GM18861 (cell line): Measurements from ENCODE around the gene C3orf20.

ENCODE experiments used
- ATAC-seq: cut with Tn5 transposase; IDR thresholded peaks from one replicate; pipeline ENCODE4 v1.9.1; 2021; ENCODE audit not compliant: unreplicated experiment

C3orf20 gene

GRCh38 chr3:14674841-14675240, at the start of gene C3orf20:
TSS of gene C3orf20 (plus strand) at chr3:14675141. CDS start at chr3:14682714, 7,573 bp downstream.
- ATAC-seq = no peak

- no peak for ATAC-seq
Observed at GRCh38 chr3:14625443-14625842, 49.5 kb upstream of the C3orf20 start.

DNA sequence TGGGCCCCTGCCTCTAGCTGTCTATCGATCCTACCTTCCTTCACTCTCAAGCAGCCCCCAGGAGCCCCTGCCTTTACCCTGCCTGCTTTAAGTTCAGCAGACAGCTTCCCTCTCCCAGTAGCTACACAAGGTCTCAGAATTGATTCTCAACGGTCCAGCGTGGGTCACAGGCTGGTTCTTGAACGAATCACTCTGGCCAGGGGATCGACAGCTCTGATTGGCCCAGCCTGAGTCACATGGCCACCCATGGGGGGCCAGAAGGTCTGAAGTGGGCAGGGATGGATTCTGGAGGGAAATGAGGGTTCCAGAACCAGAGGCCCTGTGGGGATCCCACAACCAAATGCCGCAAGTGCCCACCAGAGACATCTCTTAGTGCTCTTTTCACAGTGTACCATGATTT, 47.1 kb upstream of the C3orf20 start:
- ATAC-seq = no peak

GRCh38 chr3:14628406-14628805, 46.5 kb upstream of the C3orf20 start:
- no peak for ATAC-seq

DNA sequence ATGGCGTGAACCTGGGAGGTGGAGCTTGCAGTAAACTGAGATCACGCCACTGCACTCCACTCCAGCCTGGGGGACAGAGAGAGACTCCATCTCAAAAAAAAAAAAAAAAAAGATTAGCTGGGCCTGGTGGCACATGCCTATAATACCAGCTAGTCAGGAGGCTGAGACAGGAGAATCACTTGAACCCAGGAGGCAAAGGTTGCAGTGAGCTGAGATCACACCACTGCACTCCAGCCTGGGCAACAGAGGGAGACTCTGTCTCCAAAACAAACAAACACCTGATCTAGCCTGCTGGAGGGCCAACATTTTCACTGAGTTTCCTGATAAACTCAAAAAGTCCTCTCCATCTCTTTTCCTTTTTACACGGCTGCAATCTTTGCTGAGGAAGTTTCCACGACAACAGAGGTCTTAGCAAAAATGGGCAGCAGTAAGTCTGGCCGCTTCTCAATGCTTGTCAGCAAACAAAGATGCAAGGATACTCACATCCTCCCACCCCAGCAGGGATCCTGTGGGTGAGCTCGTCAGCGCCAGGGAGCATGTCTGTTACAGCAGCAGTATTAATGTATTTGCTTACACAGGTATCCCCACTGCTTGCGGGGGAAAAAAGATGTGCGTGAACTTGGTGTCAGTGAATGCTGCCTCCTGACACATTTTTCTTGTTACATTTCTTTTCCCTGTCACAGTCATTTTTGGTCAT, 44.4 kb upstream of the C3orf20 start:
- no peak for ATAC-seq

- ATAC-seq = no peak
Observed at GRCh38 chr3:14631101-14631497, 43.8 kb upstream of the C3orf20 start.

- ATAC-seq = no peak
Observed at GRCh38 chr3:14631687-14632441, 43.1 kb upstream of the C3orf20 start.

- ATAC-seq = no peak
Observed at GRCh38 chr3:14632442-14632930, 42.5 kb upstream of the C3orf20 start.

DNA sequence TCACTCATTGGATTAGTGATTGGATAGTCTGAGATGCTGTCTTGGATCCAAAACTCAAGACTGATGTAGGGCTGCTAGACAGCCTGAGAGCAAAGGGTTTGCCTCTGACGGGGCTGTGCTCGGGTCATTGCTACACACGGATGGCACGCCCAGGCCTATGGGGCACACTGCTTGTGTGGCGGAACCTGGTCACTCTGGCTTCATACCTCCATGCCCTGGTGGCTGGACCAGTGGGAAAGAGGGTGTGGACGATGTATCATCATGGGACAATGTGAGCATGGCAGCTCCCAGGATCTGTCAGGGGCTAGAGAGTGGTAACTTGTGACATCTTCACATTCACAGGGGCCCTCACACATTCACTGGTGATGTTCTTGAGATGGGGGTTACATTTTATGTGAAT, 41.5 kb upstream of the C3orf20 start:
- no peak for ATAC-seq

DNA sequence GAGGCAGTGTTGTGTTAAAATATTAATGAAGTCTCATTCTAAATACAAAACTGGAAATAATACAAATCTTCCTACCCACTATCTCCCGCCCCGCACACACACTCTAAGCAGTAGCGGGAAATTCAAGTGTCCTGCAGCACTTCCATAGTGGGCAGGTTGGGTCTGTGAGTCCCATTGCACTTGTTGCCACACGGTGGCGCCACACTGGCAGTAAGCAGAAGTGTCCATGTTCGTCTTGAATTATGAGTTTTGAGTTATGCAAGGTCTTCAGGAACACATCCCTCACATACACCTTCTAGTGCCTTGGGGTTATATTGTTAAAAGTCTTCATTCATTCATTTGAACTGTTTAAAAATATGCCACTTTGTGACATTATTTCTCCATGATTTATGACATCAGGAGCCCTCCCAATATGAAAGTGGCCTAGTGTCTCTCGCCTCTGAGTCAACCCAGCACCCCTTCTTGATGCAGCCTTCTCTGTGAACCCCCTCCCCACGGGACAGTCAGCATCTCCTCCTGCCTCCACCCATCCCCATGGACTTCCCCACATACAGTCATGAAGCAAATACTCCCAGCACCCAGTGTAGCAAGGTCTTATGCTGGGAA, 41.0 kb upstream of the C3orf20 start:
- peak; percentile 57 for ATAC-seq

DNA sequence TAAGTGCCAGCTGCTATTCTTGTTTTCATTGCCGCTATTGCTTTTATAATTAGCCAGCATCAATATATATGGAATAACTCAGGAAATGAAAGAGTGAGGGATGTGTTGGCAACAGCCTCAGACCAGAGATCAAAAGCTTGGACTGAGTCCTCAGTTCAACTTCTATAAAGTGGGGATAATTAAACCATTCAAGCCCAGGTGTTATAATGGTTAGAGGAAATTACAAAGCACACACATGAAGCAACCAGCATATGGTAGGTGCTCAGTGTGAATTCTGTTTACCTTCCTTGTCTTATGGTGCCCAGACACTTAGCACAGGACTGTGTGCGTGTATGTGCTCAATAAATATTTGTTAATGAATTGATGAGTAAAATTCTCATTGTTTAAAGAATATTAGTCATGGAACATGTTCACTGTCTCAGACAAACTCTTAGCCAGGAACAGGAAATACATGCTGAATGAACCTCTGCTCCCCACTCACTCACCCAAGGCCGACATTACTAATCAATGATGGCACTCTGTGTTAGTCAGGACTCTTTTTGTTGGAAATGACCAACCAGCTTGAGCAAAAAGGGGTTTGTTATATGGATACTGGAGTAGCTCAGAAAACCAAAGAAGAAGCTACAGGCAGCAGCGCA, 40.1 kb upstream of the C3orf20 start:
- no peak for ATAC-seq

DNA sequence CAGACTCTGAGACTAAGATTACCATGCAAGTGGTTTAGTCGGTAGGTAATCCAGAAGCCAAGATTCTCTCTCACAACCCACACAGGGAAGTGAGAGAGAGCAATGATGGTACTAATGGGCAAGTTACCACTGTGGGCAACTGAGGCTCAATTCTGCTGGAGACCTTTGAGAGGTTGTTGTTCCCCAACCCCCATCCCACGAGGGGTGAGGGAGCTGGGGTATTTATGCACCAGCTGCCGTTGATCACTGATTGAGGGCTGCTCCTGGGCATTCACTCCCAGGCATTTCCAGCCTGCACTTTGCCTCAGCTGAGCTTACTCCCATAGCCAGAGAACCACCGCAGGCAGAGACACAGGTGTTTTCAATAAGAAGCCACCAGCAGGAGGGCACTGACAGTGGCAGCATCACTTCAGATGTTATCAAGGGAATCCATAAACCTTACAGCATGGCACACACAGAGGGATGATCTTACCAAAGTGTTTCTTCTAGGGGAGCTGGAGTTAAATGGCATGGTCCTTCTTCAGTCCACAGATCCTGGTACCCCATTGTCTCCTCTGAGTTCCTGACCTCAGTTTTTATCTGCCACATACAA, 38.3 kb upstream of the C3orf20 start:
- ATAC-seq = no peak

- no peak for ATAC-seq
Observed at GRCh38 chr3:14640157-14640562, 34.8 kb upstream of the C3orf20 start.

- ATAC-seq = no peak
Observed at GRCh38 chr3:14640734-14641133, 34.2 kb upstream of the C3orf20 start.

GRCh38 chr3:14641346-14641745, 33.6 kb upstream of the C3orf20 start:
- no peak for ATAC-seq

GRCh38 chr3:14645453-14645852, 29.5 kb upstream of the C3orf20 start:
- no peak for ATAC-seq

GRCh38 chr3:14646131-14646573, 28.8 kb upstream of the C3orf20 start:
- ATAC-seq = no peak

DNA sequence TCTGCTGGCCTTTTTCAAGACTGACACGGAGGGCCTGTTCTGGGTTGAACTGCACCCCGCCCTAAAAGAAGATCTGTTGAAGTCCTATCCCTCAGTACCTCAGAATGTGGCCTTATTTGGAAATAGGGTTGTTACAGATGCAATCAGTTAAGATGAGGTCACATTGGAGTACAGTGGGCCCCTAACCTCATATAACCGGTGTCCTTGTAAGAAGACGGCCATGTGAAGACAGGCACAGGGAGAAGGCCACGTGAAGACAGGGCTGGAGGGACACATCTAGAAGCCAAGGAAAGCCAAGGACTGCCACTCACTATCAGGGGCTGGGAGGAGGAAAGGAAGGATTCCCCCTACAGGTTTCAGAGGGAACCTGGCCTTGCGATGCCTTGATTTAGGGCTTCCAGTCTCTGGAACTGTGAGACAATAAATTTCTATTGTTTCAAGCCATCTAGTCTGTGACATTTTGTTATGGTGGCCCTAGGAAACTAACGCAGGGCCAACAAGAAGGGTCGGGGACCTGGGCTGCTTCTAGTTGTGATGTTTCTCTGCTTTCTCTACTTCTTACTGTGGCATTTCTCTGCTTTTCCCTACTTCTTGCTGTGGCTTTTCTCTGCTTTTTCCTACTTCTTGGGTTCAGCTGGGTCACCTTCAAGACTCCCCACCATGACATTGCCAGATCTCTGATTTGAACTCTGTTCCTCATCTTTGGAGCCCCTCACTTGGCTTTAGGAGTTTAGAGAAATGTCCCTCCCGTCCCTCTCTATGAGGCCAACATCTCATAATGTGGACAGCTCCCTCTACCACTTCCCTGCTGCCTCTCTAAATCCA, 28.1 kb upstream of the C3orf20 start:
- no peak for ATAC-seq

GRCh38 chr3:14647976-14648955, 26.7 kb upstream of the C3orf20 start:
- no peak for ATAC-seq
